Measurements from ENCODE around the gene NUDT8. TPM values are rescaled to one million over a fixed set of nuclear protein-coding genes. Genes with fewer than 3 reads are reported as not detected.
"Not testable (repeated sequence)": the region's sequence is repeated elsewhere in the genome, so short reads cannot be mapped to it uniquely, and the experiment has no call there.

NUDT8 gene
- total and polyA plus RNA-seq, 9 of the 15 experiments (the other 6 are each of a cell fraction or from before 2014, with no cell fraction given), result 0.23 to 27.8 (median 5.0) TPM

- TF ChIP-seq JUNB (CRISPR knock-in tag; conservative IDR thresholded peaks at IDR 0.05) (no peak), MXD1 (CRISPR knock-in tag; IDR thresholded peaks at IDR 0.05; ENCODE audit: borderline replicate concordance, poor library complexity, severe bottlenecking) (no peak)
These were observed 36.7 kb downstream of the NUDT8 start (continued) for GRCh38 chr11:67592880-67593564.

GRCh38 chr11:67588899-67589415 is 40.8 kb downstream of the NUDT8 start:
- FAIRE-seq, result peak; percentile 15
- Histone ChIP-seq H4K20me1 (replicated peaks; ENCODE audit: control insufficient read depth, insufficient read depth, low read length) (peaks cover 14% of the 10 kb centered on the region; the same call in 1 of the 2 replicates), H3K79me2 (ENCODE audit: control insufficient read depth, insufficient read depth, low read length) (peaks cover 25% of the 10 kb centered on the region), H3K36me3 (ENCODE audit: control insufficient read depth, insufficient read depth, low read length) (peaks cover 41% of the 10 kb centered on the region), H3K4me1 (replicated peaks in 1 of 2; ENCODE audit: control insufficient read depth in 2 of 2, insufficient read depth in 2 of 2, low read length in 2 of 2) (peaks cover 10 to 32% of the 10 kb centered on the region in 2 experiments; a peak in 4 of 5 replicates)
- WGBS (ENCODE audit: insufficient coverage, low coverage, missing lambda C conversion rate), result 58% methylated on average over 11 of the region's 11 CpGs
- H3K27me3 ChIP-seq (ENCODE audit: control insufficient read depth in 2 of 2, insufficient read depth in 2 of 2, low read length in 2 of 2); H3K9me1 ChIP-seq (ENCODE audit: control insufficient read depth, insufficient read depth, low read length); H3K9ac ChIP-seq (ENCODE audit: insufficient read depth in 1 of 2, low read depth in 2 of 2, low read length in 2 of 2); BruUV-seq (replicated peaks); CTCF ChIA-PET (ENCODE audit: low intra/inter-chr PET ratio); H3K27ac ChIP-seq (ENCODE audit: extremely low read depth, low read depth, low read length); DNase-seq (ENCODE audit: extremely low read depth in 1 of 4, low spot score in 3 of 4); in situ Hi-C loops (cut with MboI); H3K4me3 ChIP-seq; H2AFZ ChIP-seq (ENCODE audit: low read depth, low read length); H3K4me2 ChIP-seq (ENCODE audit: insufficient read depth, low read length); ATAC-seq; H3K9me3 ChIP-seq (replicated peaks; ENCODE audit: control insufficient read depth, insufficient read depth, low read depth, low read length); intact Hi-C loops (cut with micrococcal nuclease); TF ChIP-seq TOE1 (CRISPR knock-in tag; IDR thresholded peaks at IDR 0.05; ENCODE audit: borderline replicate concordance, low read depth): not testable (repeated sequence)
- POLR2A ChIA-PET, result interaction anchor here (1.2 to 3.8 kb wide), 3 partner anchors 12 to 79 kb away, joined by 3 to 14 read pairs (median 4); no protein-coding TSS in a partner anchor
- peak; percentile 28; the same call in 1 of the 2 replicates for TF ChIP-seq RAD51 (IDR thresholded peaks at IDR 0.05; ENCODE audit: borderline replicate concordance, low read depth)
- TF ChIP-seq MAX (CRISPR knock-in tag; IDR thresholded peaks at IDR 0.05), result peak; percentile 25; the same call in 1 of the 2 replicates
- peak; percentile 78 for TF ChIP-seq CC2D1A (IDR thresholded peaks at IDR 0.05)
- TF ChIP-seq MEIS2 (IDR thresholded peaks at IDR 0.05; ENCODE audit: partially characterized antibody), result peak; percentile 54
- 0 out of 2 replicates have a peak, but pooled peaks have one; percentile 41 for TF ChIP-seq TOE1 (IDR thresholded peaks at IDR 0.05; ENCODE audit: borderline replicate concordance)
- peak; percentile 48; the same call in 1 of the 2 replicates for TF ChIP-seq USF1 (CRISPR knock-in tag; IDR thresholded peaks at IDR 0.05)
- peak; percentile 53 for TF ChIP-seq TFE3 (CRISPR knock-in tag; IDR thresholded peaks at IDR 0.05)
- TF ChIP-seq POLR2B (IDR thresholded peaks at IDR 0.05; ENCODE audit: low read depth, partially characterized antibody), result peak; percentile 36
- TF ChIP-seq CHAMP1 (IDR thresholded peaks at IDR 0.05), result 0 out of 2 replicates have a peak, but pooled peaks have one; percentile 50

Measured in K562 (cell line).